IMR-90 (cell line): ENCODE measurements around the gene BRIP1. TPM values are rescaled to one million over a fixed set of nuclear protein-coding genes. Genes with fewer than 3 reads are reported as not detected.

Experiments
- ATAC-seq: fragments of 200-7000 bp; cut with Tn5 transposase; 2 replicates; pipeline ENCODE4 v1.9.1; 2020; ENCODE audit warnings: low read depth, mild to moderate bottlenecking, moderate library complexity
- BruUV-seq: library from RNA; stranded (reverse); fragments of 400-500 nt; replicated peaks from 2 replicates; lab custom pipeline; 2021; lab: Mats Ljungman, UMichigan
- CTCF ChIA-PET: fragments of 300-600 bp; formaldehyde crosslinking; extraction: SDS; loops from one replicate; lab custom pipeline; 2021; ENCODE audit warnings: antibody characterized with exemption; lab: Yijun Ruan, JAX
- POLR2A ChIA-PET: fragments of 300-600 bp; sonication (Branson Sonifier 250); formaldehyde crosslinking; loops from one replicate; lab custom pipeline; 2022; ENCODE audit warnings: antibody characterized with exemption; ENCODE audit not compliant: unreplicated experiment; lab: Charles Lee
- DNase-seq: peaks from one replicate; pipeline ENCODE4 v3.0.0; 2013
- H2AFZ ChIP-seq: replicated peaks from 2 replicates; pipeline ENCODE3; 2013; ENCODE audit warnings: low read length, mild to moderate bottlenecking; ENCODE audit not compliant: poor library complexity
- H2AK5ac ChIP-seq: 2 replicates; pipeline ENCODE4 v1.6.1; 2013; ENCODE audit warnings: low read depth, low read length, inconsistent platforms
- H2AK9ac ChIP-seq: replicated peaks from 2 replicates; pipeline ENCODE3; 2013; ENCODE audit warnings: mild to moderate bottlenecking, low read depth, low read length, moderate library complexity; ENCODE audit not compliant: poor library complexity
- H2BK120ac ChIP-seq: 2 replicates; pipeline ENCODE4 v1.6.1; 2013; ENCODE audit warnings: low read depth, low read length, inconsistent platforms
- H2BK15ac ChIP-seq: 3 replicates; pipeline ENCODE4 v1.6.1; 2013; ENCODE audit warnings: low read depth, low read length, inconsistent platforms
- H2BK20ac ChIP-seq: 2 replicates; pipeline ENCODE4 v1.6.1; 2013; ENCODE audit warnings: low read depth, mild to moderate bottlenecking, inconsistent platforms, low read length, moderate library complexity
- H2BK5ac ChIP-seq: 2 replicates; pipeline ENCODE4 v1.6.1; 2013; ENCODE audit warnings: mild to moderate bottlenecking, low read depth, low read length, inconsistent platforms; ENCODE audit not compliant: poor library complexity, severe bottlenecking
- H3K14ac ChIP-seq: replicated peaks from 2 replicates; pipeline ENCODE4 v1.6.1; 2013; ENCODE audit warnings: low read depth, low read length, inconsistent platforms
- H3K18ac ChIP-seq: 2 replicates; pipeline ENCODE4 v1.6.1; 2013; ENCODE audit warnings: low read depth, low read length, control low read depth
- H3K23ac ChIP-seq: 2 replicates; pipeline ENCODE4 v1.6.1; 2013; ENCODE audit warnings: low read depth, low read length, inconsistent platforms
- H3K27ac ChIP-seq: 2 replicates; pipeline ENCODE4 v1.5.1; 2013; ENCODE audit warnings: mild to moderate bottlenecking, control low read depth, low read length; ENCODE audit not compliant: insufficient read depth
- H3K27me3 ChIP-seq: 2 replicates; pipeline ENCODE4 v1.6.1; 2013; ENCODE audit warnings: low read length; ENCODE audit not compliant: control insufficient read depth, insufficient read depth
- H3K36me3 ChIP-seq: 2 replicates; pipeline ENCODE4 v1.6.1; 2013; ENCODE audit warnings: low read length, mixed read lengths; ENCODE audit not compliant: control insufficient read depth, insufficient read depth
- H3K4ac ChIP-seq: 2 replicates; pipeline ENCODE4 v1.6.1; 2013; ENCODE audit warnings: low read depth, low read length, inconsistent platforms
- H3K4me1 ChIP-seq: 2 replicates; pipeline ENCODE4 v1.6.1; 2013; ENCODE audit warnings: low read length, mixed read lengths; ENCODE audit not compliant: control insufficient read depth, insufficient read depth
- H3K4me2 ChIP-seq: 2 replicates; pipeline ENCODE4 v1.6.1; 2013; ENCODE audit warnings: low read depth, mild to moderate bottlenecking, control low read depth, low read length, moderate library complexity
- H3K4me3 ChIP-seq: 2 replicates; pipeline ENCODE4 v1.5.1; 2013; ENCODE audit warnings: low read depth, mild to moderate bottlenecking, control low read depth, low read length, moderate library complexity; ENCODE audit not compliant: insufficient read depth
- H3K56ac ChIP-seq: 2 replicates; pipeline ENCODE4 v1.6.1; 2013; ENCODE audit warnings: low read length, inconsistent platforms; ENCODE audit not compliant: insufficient read depth; ENCODE audit errors: extremely low read depth
- H3K79me1 ChIP-seq, 2 experiments: 2 replicates each; pipeline ENCODE4 v1.6.1; 2013; ENCODE audit warnings: low read length in 2 of 2, inconsistent platforms in 1 of 2, low read depth in 1 of 2
- H3K9ac ChIP-seq: 2 replicates; pipeline ENCODE4 v1.6.1; 2013; ENCODE audit warnings: low read depth, low read length, control low read depth
- H3K9me1 ChIP-seq: 2 replicates; pipeline ENCODE4 v1.6.1; 2013; ENCODE audit warnings: low read length, inconsistent platforms; ENCODE audit not compliant: insufficient read depth
- H3K9me3 ChIP-seq: 2 replicates; pipeline ENCODE4 v1.6.1; 2013; ENCODE audit warnings: low read length; ENCODE audit not compliant: control insufficient read depth, insufficient read depth
- H4K20me1 ChIP-seq: 2 replicates; pipeline ENCODE4 v1.6.1; 2013; ENCODE audit warnings: low read length, inconsistent platforms; ENCODE audit not compliant: insufficient read depth
- H4K5ac ChIP-seq: 2 replicates; pipeline ENCODE4 v1.6.1; 2013; ENCODE audit warnings: mild to moderate bottlenecking, low read depth, low read length, control low read depth
- H4K8ac ChIP-seq, 2 experiments: 2 replicates each; pipeline ENCODE4 v1.6.1; 2013; ENCODE audit warnings: low read depth in 2 of 2, low read length in 2 of 2, control low read depth in 1 of 2, inconsistent platforms in 1 of 2
- H4K91ac ChIP-seq: 2 replicates; pipeline ENCODE4 v1.6.1; 2013; ENCODE audit warnings: low read depth, low read length, inconsistent platforms; ENCODE audit not compliant: insufficient read depth
- BHLHE40 ChIP-seq: fragments of 150-350 bp; IDR thresholded peaks from 2 replicates; pipeline ENCODE4 v1.6.1; 2016; ENCODE audit warnings: mild to moderate bottlenecking, low read depth, low read length
- CEBPB ChIP-seq: IDR thresholded peaks from 2 replicates; pipeline ENCODE4 v1.6.1; 2012; ENCODE audit warnings: low read depth, low read length, improper control_type of control experiment
- CHD1 ChIP-seq: IDR thresholded peaks from 2 replicates; pipeline ENCODE4 v1.6.1; 2012; ENCODE audit warnings: low read depth, low read length, improper control_type of control experiment
- FOS ChIP-seq: fragments of 150-350 bp; IDR thresholded peaks from 2 replicates; pipeline ENCODE4 v1.6.1; 2016; ENCODE audit warnings: low read depth, low read length
- MAFK ChIP-seq: IDR thresholded peaks from 2 replicates; pipeline ENCODE4 v1.6.1; 2012; ENCODE audit warnings: low read depth, low read length, improper control_type of control experiment
- POLR2A ChIP-seq: IDR thresholded peaks from 2 replicates; pipeline ENCODE4 v1.6.1; 2012; ENCODE audit warnings: mild to moderate bottlenecking, low read depth, low read length
- RAD21 ChIP-seq: IDR thresholded peaks from 2 replicates; pipeline ENCODE4 v1.6.1; 2012; ENCODE audit warnings: low read length, improper control_type of control experiment
- dilution Hi-C: fragments of 300-500 bp; cut with HindIII; formaldehyde crosslinking; loops from one replicate; pipeline ENCODE4 v1.14.3; 2018; ENCODE audit warnings: low sequenced_read_pairs; ENCODE audit not compliant: unreplicated experiment
- in situ Hi-C: fragments of 300-500 bp; cut with MboI; formaldehyde crosslinking; loops from 3 replicates; pipeline ENCODE4 v1.14.3; 2019; ENCODE audit warnings: low sequenced_read_pairs, inconsistent platforms, mixed read lengths
- intact Hi-C: fragments of 100-400 bp; cut with micrococcal nuclease; formaldehyde crosslinking; loops from 2 replicates; pipeline ENCODE4 v1.10.0; 2022
- polyA plus RNA-seq, 3 experiments: library from polyadenylated mRNA; depleted of rRNA; stranded (reverse); fragments of >200 nt; gene quantifications; 2 replicates each; pipeline ENCODE4 v1.2.3, GENCODE V29; 2012; ENCODE audit warnings: low replicate concordance in 1 of 3
- total RNA-seq: library from RNA; depleted of rRNA; stranded (reverse); fragments of >200 nt; gene quantifications from 2 replicates; pipeline ENCODE4 v1.2.3, GENCODE V29; 2012
- TF ChIP-seq, protein P1 (sequence below): conservative IDR thresholded peaks from 2 replicates; pipeline ENCODE4 v1.5.1; 2012; ENCODE audit warnings: mild to moderate bottlenecking, low read depth, low read length, improper control_type of control experiment

The BRIP1 gene
- total and polyA plus RNA-seq, 2 of the 4 experiments (the other 2 are of a cell fraction), result 6.1 to 19.7 TPM

GRCh38 chr17:61657338-61657737 is 206.0 kb downstream of the BRIP1 start:
- H3K9ac ChIP-seq, result no peak overlapping the region
- H2AK5ac ChIP-seq, result no peak overlapping the region
- H3K56ac ChIP-seq, result no peak overlapping the region
- H3K9me1 ChIP-seq, result no peaks in the 10 kb centered on the region
- H3K27ac ChIP-seq, result no peak overlapping the region
- H2BK15ac ChIP-seq, result no peak overlapping the region
- H3K27me3 ChIP-seq, result no peaks in the 10 kb centered on the region
- BruUV-seq, result no TSS peak
- in situ Hi-C loops, result no loop called here
- H4K8ac ChIP-seq, result no peak overlapping the region
- H2BK120ac ChIP-seq, result no peak overlapping the region
- no peak overlapping the region for H3K4ac ChIP-seq
- no peaks in the 10 kb centered on the region for H3K4me1 ChIP-seq
- no peak overlapping the region for H3K18ac ChIP-seq
- ChIA-PET CTCF (no interaction called here), POLR2A (no interaction called here)
- dilution Hi-C loops, result no loop called here
- H3K4me3 ChIP-seq, result no peak overlapping the region
- H2AFZ ChIP-seq, result no peak overlapping the region
- no peaks in the 10 kb centered on the region for H3K36me3 ChIP-seq
- no peaks in the 10 kb centered on the region for H3K79me1 ChIP-seq
- H2BK20ac ChIP-seq, result no peak overlapping the region
- H3K23ac ChIP-seq, result no peak overlapping the region
- no peak overlapping the region for H4K91ac ChIP-seq
- no peak overlapping the region for H4K5ac ChIP-seq
- peaks cover 3% of the 10 kb centered on the region; the same call in 1 of the 2 replicates for H3K9me3 ChIP-seq
- no peak for ATAC-seq
- TF ChIP-seq RAD21 (no peak), FOS (no peak), MAFK (no peak), CEBPB (no peak), BHLHE40 (no peak), CHD1 (no peak), POLR2A (no peak)
- TF ChIP-seq, protein P1, sequence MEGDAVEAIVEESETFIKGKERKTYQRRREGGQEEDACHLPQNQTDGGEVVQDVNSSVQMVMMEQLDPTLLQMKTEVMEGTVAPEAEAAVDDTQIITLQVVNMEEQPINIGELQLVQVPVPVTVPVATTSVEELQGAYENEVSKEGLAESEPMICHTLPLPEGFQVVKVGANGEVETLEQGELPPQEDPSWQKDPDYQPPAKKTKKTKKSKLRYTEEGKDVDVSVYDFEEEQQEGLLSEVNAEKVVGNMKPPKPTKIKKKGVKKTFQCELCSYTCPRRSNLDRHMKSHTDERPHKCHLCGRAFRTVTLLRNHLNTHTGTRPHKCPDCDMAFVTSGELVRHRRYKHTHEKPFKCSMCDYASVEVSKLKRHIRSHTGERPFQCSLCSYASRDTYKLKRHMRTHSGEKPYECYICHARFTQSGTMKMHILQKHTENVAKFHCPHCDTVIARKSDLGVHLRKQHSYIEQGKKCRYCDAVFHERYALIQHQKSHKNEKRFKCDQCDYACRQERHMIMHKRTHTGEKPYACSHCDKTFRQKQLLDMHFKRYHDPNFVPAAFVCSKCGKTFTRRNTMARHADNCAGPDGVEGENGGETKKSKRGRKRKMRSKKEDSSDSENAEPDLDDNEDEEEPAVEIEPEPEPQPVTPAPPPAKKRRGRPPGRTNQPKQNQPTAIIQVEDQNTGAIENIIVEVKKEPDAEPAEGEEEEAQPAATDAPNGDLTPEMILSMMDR, result no peak
- H3K4me2 ChIP-seq, result no peak overlapping the region
- no peak overlapping the region for H2BK5ac ChIP-seq
- peak; percentile 8 for DNase-seq
- intact Hi-C loops, result loop anchor here (5.0 kb wide), 1 partner anchor 35 kb away; no protein-coding TSS in a partner anchor
- H3K14ac ChIP-seq, result no peak overlapping the region
- no peaks in the 10 kb centered on the region for H4K20me1 ChIP-seq
- no peak overlapping the region for H2AK9ac ChIP-seq
